Measurements from ENCODE around the gene HTT-AS. TPM values are rescaled to one million over a fixed set of nuclear protein-coding genes. Genes with fewer than 3 reads are reported as not detected.

Gene HTT-AS
- total RNA-seq, 4 donors from 2014 or later = not detected

DNA sequence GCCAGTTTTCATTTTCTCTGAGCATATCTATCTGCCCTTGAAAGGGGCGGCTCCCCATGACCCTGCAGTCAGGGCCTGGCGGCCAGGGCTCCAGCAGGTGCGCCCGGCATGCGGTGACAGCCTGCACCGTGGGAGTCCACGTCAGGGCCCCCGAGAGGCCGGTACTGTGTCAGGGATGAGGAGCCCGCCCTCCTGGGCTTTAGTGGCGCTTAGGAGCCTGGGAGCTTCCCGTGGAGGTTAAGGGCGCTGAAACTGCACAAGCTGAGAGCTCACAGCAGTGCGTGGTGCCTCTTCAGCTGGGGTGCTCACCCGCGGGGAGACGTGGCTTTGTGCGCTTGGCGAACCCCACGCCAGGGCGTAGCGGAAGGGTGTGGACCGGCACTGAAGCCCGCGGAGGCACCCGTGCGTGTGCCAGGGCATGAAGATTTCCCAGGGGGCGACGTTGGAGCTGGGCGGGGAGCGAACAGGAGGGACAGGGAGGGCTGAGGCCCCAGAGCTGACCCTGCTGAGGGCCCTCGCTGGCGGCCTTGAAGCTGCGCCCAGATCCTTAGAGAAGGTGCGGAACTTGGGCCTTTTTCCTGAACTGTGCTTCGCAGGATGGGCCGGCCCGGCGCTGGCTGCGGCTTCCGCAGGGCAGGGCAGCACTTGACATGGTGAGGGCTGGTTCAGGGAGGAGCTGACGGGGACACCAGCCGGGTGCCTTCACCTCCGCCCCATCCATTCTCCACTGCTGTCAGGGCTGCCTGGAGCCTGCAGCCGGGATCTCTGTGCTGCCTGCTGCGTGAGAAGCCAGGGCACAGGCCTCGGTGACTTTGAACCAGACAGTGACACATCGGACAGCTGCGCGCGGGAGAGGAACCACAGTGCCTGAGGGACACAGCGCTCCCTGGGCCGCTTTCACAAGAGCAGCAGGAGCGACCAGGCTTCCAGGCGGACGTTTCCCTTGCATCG, 32.9 kb downstream of the HTT-AS start:
- Histone ChIP-seq H3K36me3 (no peaks in the 10 kb centered on the region), H3K4me1 (peaks cover 21 to 46% (median 38%) of the 10 kb centered on the region in 4 donors), H3K27ac (replicated peaks in 1 of 4) (peak overlapping the region; percentile 38 to 71 (median 64)), H3K27me3 (peaks cover 0 to 17% (median 0%) of the 10 kb centered on the region in 4 donors), H3K9me3 (no peaks in the 10 kb centered on the region), H3K4me3 (peak overlapping the region; percentile 46 to 59 (median 52))
- intact Hi-C loops (cut with DNase I) = no loop called here
- DNase-seq (ENCODE audit: extremely low spot score) = no peak
- 31% methylated on average over 41 of the region's 57 CpGs for WGBS
- TF ChIP-seq POLR2AphosphoS5 (IDR thresholded peaks at IDR 0.05) = peak; percentile 0 to 33
- TF ChIP-seq EP300 (IDR thresholded peaks at IDR 0.05) = no peak
- TF ChIP-seq POLR2A (IDR thresholded peaks at IDR 0.05; ENCODE audit: low read depth) = no peak
- TF ChIP-seq, protein P1, sequence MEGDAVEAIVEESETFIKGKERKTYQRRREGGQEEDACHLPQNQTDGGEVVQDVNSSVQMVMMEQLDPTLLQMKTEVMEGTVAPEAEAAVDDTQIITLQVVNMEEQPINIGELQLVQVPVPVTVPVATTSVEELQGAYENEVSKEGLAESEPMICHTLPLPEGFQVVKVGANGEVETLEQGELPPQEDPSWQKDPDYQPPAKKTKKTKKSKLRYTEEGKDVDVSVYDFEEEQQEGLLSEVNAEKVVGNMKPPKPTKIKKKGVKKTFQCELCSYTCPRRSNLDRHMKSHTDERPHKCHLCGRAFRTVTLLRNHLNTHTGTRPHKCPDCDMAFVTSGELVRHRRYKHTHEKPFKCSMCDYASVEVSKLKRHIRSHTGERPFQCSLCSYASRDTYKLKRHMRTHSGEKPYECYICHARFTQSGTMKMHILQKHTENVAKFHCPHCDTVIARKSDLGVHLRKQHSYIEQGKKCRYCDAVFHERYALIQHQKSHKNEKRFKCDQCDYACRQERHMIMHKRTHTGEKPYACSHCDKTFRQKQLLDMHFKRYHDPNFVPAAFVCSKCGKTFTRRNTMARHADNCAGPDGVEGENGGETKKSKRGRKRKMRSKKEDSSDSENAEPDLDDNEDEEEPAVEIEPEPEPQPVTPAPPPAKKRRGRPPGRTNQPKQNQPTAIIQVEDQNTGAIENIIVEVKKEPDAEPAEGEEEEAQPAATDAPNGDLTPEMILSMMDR (IDR thresholded peaks at IDR 0.05) = no peak

DNA sequence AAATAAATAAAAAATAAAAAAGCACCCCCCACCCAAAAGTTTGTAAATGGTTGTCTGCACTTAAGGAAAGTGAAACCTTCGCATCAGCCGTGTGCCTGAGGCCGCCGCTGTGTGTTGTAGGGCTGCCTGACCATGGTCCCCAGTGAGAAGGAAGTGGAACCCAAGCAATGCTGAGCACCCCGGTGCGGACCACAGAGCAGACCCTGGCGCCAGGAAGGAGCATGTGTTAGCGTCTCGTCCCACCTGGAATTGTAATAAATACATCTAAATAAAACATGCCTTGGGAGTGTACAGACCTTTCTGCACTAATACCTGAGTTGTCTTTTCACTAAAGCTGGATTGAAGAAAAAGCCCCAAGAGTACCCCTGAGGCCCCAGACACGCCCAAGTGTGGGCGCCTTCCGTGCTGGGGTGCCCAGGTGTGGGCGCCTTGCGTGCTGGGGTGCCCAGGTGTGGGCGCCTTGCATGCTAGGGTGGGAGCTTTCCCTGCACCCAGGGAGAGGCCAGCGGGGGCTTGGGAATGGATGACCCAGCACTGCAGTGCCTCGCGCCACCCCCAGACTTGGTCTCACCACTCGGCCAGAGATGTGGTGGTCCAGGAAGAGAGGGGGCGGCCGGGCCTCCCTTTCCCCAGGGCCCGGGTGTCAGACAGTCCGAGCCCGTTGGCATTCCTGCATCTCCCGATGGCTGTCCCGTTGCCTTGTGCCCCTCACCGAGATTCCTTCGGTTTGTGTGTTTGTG, 33.7 kb downstream of the HTT-AS start:
- peak overlapping the region; percentile 46 to 59 (median 52) for H3K4me3 ChIP-seq
- TF ChIP-seq, protein P1 (IDR thresholded peaks at IDR 0.05) = no peak
- TF ChIP-seq EP300 (IDR thresholded peaks at IDR 0.05) = no peak
- no peak for TF ChIP-seq POLR2A (IDR thresholded peaks at IDR 0.05; ENCODE audit: low read depth)
- TF ChIP-seq POLR2AphosphoS5 (IDR thresholded peaks at IDR 0.05) = no peak
- peaks cover 21 to 46% (median 38%) of the 10 kb centered on the region in 4 donors for H3K4me1 ChIP-seq
- intact Hi-C loops (cut with DNase I) = no loop called here
- H3K36me3 ChIP-seq = no peaks in the 10 kb centered on the region
- 80% methylated on average over 22 of the region's 28 CpGs for WGBS
- H3K27me3 ChIP-seq = peaks cover 0 to 17% (median 0%) of the 10 kb centered on the region in 4 donors
- H3K9me3 ChIP-seq = no peaks in the 10 kb centered on the region
- peak overlapping the region in 2 of 4 donors; percentile 69 to 71 for H3K27ac ChIP-seq (replicated peaks in 1 of 4)
- no peak for DNase-seq (ENCODE audit: extremely low spot score)

DNA sequence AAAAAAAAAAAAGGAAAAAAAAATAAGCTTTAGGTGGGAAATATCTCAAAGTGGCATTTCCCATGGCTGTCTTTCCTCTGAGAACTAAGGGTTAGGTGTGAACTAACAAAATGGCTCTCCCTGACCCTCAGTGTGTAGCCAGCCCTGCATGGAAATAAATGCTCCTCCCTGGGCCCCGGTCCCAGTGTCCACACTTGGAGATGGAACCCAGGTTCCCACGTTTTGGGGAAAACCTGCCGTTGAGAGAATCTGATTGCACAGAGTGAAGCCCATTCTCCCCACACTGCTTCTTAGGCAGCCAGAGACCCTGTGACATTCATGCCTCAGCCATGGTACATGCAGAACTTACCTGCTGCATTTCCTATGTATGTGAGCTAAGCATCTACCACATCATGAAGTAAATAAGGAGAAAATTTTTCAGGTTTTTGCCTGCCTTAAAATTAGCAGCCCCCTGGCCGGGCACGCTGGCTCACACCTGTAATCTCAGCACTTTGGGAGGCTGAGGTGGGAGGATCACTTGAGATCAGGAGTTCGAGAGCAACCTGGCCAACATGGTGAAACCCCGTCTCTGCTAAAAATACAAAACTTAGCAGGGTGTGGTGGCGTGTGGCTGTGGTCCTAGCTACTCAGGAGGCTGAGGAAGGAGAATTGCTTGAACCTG, 34.5 kb downstream of the HTT-AS start:
- Histone ChIP-seq H3K27me3 (peaks cover 0 to 17% (median 0%) of the 10 kb centered on the region in 4 donors), H3K4me1 (peaks cover 21 to 46% (median 38%) of the 10 kb centered on the region in 4 donors), H3K36me3 (no peaks in the 10 kb centered on the region), H3K4me3 (no peak overlapping the region), H3K9me3 (no peaks in the 10 kb centered on the region), H3K27ac (replicated peaks in 1 of 4) (no peak overlapping the region)
- WGBS = 83% methylated on average over 8 of the region's 8 CpGs
- DNase-seq (ENCODE audit: extremely low spot score) = no peak
- TF ChIP-seq POLR2AphosphoS5 (IDR thresholded peaks at IDR 0.05) (no peak), POLR2A (IDR thresholded peaks at IDR 0.05; ENCODE audit: low read depth) (no peak), EP300 (IDR thresholded peaks at IDR 0.05) (no peak)
- TF ChIP-seq, protein P1 (IDR thresholded peaks at IDR 0.05) = no peak
- intact Hi-C loops (cut with DNase I) = loop anchor here (5.0 to 10.0 kb wide), 2 partner anchors 63 to 275 kb away; no protein-coding TSS in a partner anchor

DNA sequence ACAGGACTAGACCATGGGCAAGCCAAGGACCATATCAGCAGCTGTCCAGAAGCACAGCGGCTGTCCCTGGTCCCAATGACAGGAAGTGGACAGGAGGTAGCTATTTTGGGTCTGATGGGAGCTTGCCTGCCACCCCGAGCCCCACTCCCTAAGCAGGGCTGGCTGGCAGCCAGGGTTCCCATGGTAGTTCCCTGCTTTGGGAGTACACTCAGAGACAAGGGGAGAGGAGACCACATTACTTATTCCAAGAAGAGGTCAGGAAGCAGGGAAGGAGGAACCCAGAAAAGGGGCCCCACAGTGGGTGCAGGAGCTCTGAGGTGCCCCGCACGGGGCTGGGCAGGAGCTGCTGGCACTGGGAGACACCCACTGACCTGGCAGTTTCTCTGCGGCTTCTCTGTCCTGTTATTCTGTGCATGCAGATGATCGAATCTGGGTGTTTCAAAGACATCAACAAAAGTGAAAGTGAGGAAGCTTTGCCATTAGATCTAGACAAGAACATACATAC, 36.3 kb downstream of the HTT-AS start:
- Histone ChIP-seq H3K27ac (replicated peaks in 1 of 4) (no peak overlapping the region), H3K9me3 (no peaks in the 10 kb centered on the region), H3K4me1 (peaks cover 21 to 46% (median 38%) of the 10 kb centered on the region in 4 donors), H3K27me3 (peaks cover 0 to 17% (median 0%) of the 10 kb centered on the region in 4 donors), H3K4me3 (peak overlapping the region; percentile 34 to 46 (median 39)), H3K36me3 (no peaks in the 10 kb centered on the region)
- intact Hi-C loops (cut with DNase I) = loop anchor here (5.0 to 10.0 kb wide), 2 partner anchors 61 to 273 kb away; no protein-coding TSS in a partner anchor
- 19% methylated on average over 6 of the region's 6 CpGs for WGBS
- no peak for DNase-seq (ENCODE audit: extremely low spot score)
- TF ChIP-seq, protein P1 (IDR thresholded peaks at IDR 0.05) = no peak
- no peak for TF ChIP-seq POLR2A (IDR thresholded peaks at IDR 0.05; ENCODE audit: low read depth)
- no peak for TF ChIP-seq EP300 (IDR thresholded peaks at IDR 0.05)
- TF ChIP-seq POLR2AphosphoS5 (IDR thresholded peaks at IDR 0.05) = no peak

Measured in esophagus muscularis mucosa (tissue), 4 donors.